ENCODE data around the gene TTC9B.
"Not testable (repeated sequence)": the region's sequence is repeated elsewhere in the genome, so short reads cannot be mapped to it uniquely, and the experiment has no call there.

Gene TTC9B

GRCh38 chr19:40210889-40211288 is 7.3 kb downstream of the TTC9B start:
- DNase-seq, result no peak

GRCh38 chr19:40208602-40209001 is 9.6 kb downstream of the TTC9B start:
- no peak for DNase-seq

- DNase-seq, result no peak
These were observed 12.4 kb downstream of the TTC9B start for GRCh38 chr19:40205760-40206159.

GRCh38 chr19:40204381-40204780 is 13.8 kb downstream of the TTC9B start:
- no peak for DNase-seq

GRCh38 chr19:40200341-40201099 is 17.7 kb downstream of the TTC9B start:
- DNase-seq, result no peak

GRCh38 chr19:40198272-40198990 is 19.8 kb downstream of the TTC9B start:
- DNase-seq, result no peak

GRCh38 chr19:40193587-40193849 is 24.7 kb downstream of the TTC9B start:
- DNase-seq, result no peak

- DNase-seq, result no peak
These were observed 25.2 kb downstream of the TTC9B start for GRCh38 chr19:40192758-40193586.

GRCh38 chr19:40191836-40192646 is 26.1 kb downstream of the TTC9B start:
- DNase-seq, result no peak

GRCh38 chr19:40190891-40191835 is 27.0 kb downstream of the TTC9B start, which contains the start of gene MAP3K10:
MAP3K10 (plus strand) TSS chr19:40191426; CDS start chr19:40192032, 606 bp downstream.
- peak; percentile 33 for DNase-seq

- DNase-seq, result no peak
These were observed 33.9 kb downstream of the TTC9B start for GRCh38 chr19:40184273-40184672.

GRCh38 chr19:40178756-40179155 is 39.4 kb downstream of the TTC9B start:
- no peak for DNase-seq

- DNase-seq, result no peak
These were observed 40.7 kb downstream of the TTC9B start for GRCh38 chr19:40177286-40178070.

- no peak for DNase-seq
These were observed 42.4 kb downstream of the TTC9B start for GRCh38 chr19:40175820-40176219.

GRCh38 chr19:40174092-40174491 is 44.1 kb downstream of the TTC9B start:
- no peak for DNase-seq

GRCh38 chr19:40171293-40171692 is 46.9 kb downstream of the TTC9B start:
- not testable (repeated sequence) for DNase-seq

- DNase-seq, result not testable (repeated sequence)
These were observed 47.7 kb downstream of the TTC9B start for GRCh38 chr19:40170303-40170989.

GRCh38 chr19:40169482-40170302 is 48.5 kb downstream of the TTC9B start:
- DNase-seq, result not testable (repeated sequence)

Measured in KG1 (cell line).